ENCODE measurements around the gene TTC36. TPM values are rescaled to one million over a fixed set of nuclear protein-coding genes. Genes with fewer than 3 reads are reported as not detected.

Gene TTC36
- total and polyA plus RNA-seq, 9 of the 15 experiments (the other 6 are each of a cell fraction or from before 2014, with no cell fraction given): 0.22 to 0.23 TPM; not detected in 7

DNA sequence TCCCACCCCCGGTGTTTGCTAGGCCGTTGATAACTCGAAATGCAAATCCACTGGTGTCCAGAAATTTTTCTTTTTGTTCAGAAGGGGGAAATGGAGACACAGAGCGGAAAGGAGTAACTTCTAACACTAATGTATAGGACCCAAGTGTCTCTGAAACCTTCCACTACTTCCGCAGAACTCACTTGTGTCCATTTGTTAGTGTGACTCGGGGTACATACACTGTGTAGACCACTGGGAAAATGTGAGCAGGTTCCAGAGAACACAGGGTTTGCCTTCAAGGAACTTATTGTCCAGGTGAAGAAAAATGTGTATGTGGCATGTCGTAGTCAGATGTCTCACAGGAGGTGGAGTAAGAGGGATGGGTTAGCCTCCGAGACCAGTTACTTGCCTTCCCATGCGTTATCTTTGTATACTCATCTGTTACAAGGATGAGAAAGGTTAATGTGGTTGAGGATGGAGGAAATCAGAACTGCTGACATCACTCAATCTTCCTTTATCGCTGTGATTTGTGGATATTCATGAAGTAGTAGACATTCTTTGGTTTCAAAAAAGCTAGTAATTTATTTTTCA, 45.8 kb downstream of the TTC36 start (continued):
- TF ChIP-seq CHD4 (IDR thresholded peaks at IDR 0.05; ENCODE audit: insufficient read depth, insufficient replicate concordance, low read depth, low read length, poor library complexity, severe bottlenecking): no peak
- TF ChIP-seq ATF2 (CRISPR knock-in tag; IDR thresholded peaks at IDR 0.05): no peak
- no peak for TF ChIP-seq ZNF280A (IDR thresholded peaks at IDR 0.05; ENCODE audit: low read depth, partially characterized antibody)
- TF ChIP-seq, protein P1, sequence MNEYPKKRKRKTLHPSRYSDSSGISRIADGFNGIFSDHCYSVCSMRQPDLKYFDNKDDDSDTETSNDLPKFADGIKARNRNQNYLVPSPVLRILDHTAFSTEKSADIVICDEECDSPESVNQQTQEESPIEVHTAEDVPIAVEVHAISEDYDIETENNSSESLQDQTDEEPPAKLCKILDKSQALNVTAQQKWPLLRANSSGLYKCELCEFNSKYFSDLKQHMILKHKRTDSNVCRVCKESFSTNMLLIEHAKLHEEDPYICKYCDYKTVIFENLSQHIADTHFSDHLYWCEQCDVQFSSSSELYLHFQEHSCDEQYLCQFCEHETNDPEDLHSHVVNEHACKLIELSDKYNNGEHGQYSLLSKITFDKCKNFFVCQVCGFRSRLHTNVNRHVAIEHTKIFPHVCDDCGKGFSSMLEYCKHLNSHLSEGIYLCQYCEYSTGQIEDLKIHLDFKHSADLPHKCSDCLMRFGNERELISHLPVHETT (CRISPR knock-in tag; conservative IDR thresholded peaks at IDR 0.05 in 1 of 2, IDR thresholded peaks at IDR 0.05 in 1 of 2): 0 out of 4 replicates have a peak, but pooled peaks of 1 of the 2 experiments have one; percentile 59
